Stomach smooth muscle (tissue), 2 donors: Measurements from ENCODE around the gene KRT85.

Experiments used
- H3K27ac ChIP-seq: one replicate; pipeline ENCODE4 v1.7.0; 2013; ENCODE audit warnings: mild to moderate bottlenecking, low read length, inconsistent platforms
- H3K27me3 ChIP-seq, 2 donors: one replicate each; pipeline ENCODE4 v1.7.0; 2013; ENCODE audit warnings: low read length in 2 of 2; ENCODE audit not compliant: insufficient read depth in 2 of 2, control insufficient read depth in 1 of 2
- H3K36me3 ChIP-seq, 2 donors: one replicate each; pipeline ENCODE4 v1.7.0; 2013; ENCODE audit warnings: low read length in 2 of 2; ENCODE audit not compliant: control insufficient read depth in 2 of 2, insufficient read depth in 2 of 2
- H3K4me1 ChIP-seq: one replicate; pipeline ENCODE4 v1.7.0; 2013; ENCODE audit warnings: low read length; ENCODE audit not compliant: control insufficient read depth, insufficient read depth
- H3K4me3 ChIP-seq, 2 donors: one replicate each; pipeline ENCODE4 v1.7.0; 2013; ENCODE audit warnings: low read length in 2 of 2
- H3K9ac ChIP-seq, 2 donors: one replicate each; pipeline ENCODE4 v1.7.0; 2013; ENCODE audit warnings: low read length in 2 of 2, mild to moderate bottlenecking in 1 of 2
- H3K9me3 ChIP-seq, 2 donors: one replicate each; pipeline ENCODE4 v1.7.0; 2013; ENCODE audit warnings: low read length in 2 of 2; ENCODE audit not compliant: control insufficient read depth in 2 of 2
- donor health status: healthy.
- donor health status: Pancreatic carcinoma.

The KRT85 gene

GRCh38 chr12:52356762-52357580 is 10.3 kb downstream of the KRT85 start:
- H3K4me3 ChIP-seq: no peak overlapping the region
- no peak overlapping the region for H3K9ac ChIP-seq

GRCh38 chr12:52356031-52356761 is 11.1 kb downstream of the KRT85 start:
- Histone ChIP-seq H3K4me3 (no peak overlapping the region), H3K9ac (no peak overlapping the region), H3K36me3 (no peaks in the 10 kb centered on the region), H3K4me1 (no peaks in the 10 kb centered on the region), H3K27ac (no peak overlapping the region), H3K27me3 (peaks cover 0 to 4% of the 10 kb centered on the region in 2 donors), H3K9me3 (no peaks in the 10 kb centered on the region)

More at GRCh38 chr12:52356762-52357580, 10.3 kb downstream of the KRT85 start:
- no peaks in the 10 kb centered on the region for H3K4me1 ChIP-seq
- peaks cover 0 to 4% of the 10 kb centered on the region in 2 donors for H3K27me3 ChIP-seq
- H3K36me3 ChIP-seq: no peaks in the 10 kb centered on the region
- no peaks in the 10 kb centered on the region for H3K9me3 ChIP-seq
- no peak overlapping the region for H3K27ac ChIP-seq

GRCh38 chr12:52355176-52355575 is 12.1 kb downstream of the KRT85 start:
- Histone ChIP-seq H3K4me1 (no peaks in the 10 kb centered on the region), H3K9ac (no peak overlapping the region), H3K27ac (no peak overlapping the region), H3K4me3 (no peak overlapping the region), H3K27me3 (peaks cover 0 to 4% of the 10 kb centered on the region in 2 donors), H3K9me3 (no peaks in the 10 kb centered on the region), H3K36me3 (no peaks in the 10 kb centered on the region)

DNA sequence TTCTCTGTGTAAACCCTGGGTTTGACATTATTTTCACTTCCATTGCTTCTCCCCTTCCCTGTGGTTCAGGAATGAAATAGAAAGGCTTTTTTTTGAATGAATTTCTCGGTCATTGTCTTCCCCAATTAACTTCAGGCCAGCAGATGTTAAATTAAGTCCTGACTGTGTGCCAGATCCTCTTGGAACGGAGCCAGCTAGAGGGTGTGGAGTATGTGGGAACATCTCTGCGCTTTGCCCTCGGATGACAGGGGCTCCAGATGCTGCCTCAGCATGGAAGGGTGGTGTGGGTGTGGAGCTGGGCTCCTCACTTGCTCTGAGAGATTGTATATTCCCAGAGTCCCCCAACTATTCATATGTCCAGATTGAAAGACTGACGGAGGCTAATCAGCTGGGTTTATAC is 13.1 kb downstream of the KRT85 start:
- Histone ChIP-seq H3K4me3 (no peak overlapping the region), H3K4me1 (no peaks in the 10 kb centered on the region), H3K9me3 (no peaks in the 10 kb centered on the region), H3K36me3 (no peaks in the 10 kb centered on the region), H3K27ac (no peak overlapping the region), H3K27me3 (peaks cover 0 to 6% of the 10 kb centered on the region in 2 donors), H3K9ac (no peak overlapping the region)

GRCh38 chr12:52353766-52354165 is 13.5 kb downstream of the KRT85 start:
- Histone ChIP-seq H3K9ac (no peak overlapping the region), H3K9me3 (no peaks in the 10 kb centered on the region), H3K27me3 (peaks cover 0 to 5% of the 10 kb centered on the region in 2 donors), H3K36me3 (no peaks in the 10 kb centered on the region), H3K4me3 (no peak overlapping the region), H3K27ac (no peak overlapping the region), H3K4me1 (no peaks in the 10 kb centered on the region)

GRCh38 chr12:52352951-52353350 is 14.3 kb downstream of the KRT85 start:
- Histone ChIP-seq H3K27ac (no peak overlapping the region), H3K9ac (no peak overlapping the region), H3K4me1 (no peaks in the 10 kb centered on the region), H3K36me3 (no peaks in the 10 kb centered on the region), H3K9me3 (no peaks in the 10 kb centered on the region), H3K4me3 (no peak overlapping the region), H3K27me3 (peaks cover 0 to 2% of the 10 kb centered on the region in 2 donors)

DNA sequence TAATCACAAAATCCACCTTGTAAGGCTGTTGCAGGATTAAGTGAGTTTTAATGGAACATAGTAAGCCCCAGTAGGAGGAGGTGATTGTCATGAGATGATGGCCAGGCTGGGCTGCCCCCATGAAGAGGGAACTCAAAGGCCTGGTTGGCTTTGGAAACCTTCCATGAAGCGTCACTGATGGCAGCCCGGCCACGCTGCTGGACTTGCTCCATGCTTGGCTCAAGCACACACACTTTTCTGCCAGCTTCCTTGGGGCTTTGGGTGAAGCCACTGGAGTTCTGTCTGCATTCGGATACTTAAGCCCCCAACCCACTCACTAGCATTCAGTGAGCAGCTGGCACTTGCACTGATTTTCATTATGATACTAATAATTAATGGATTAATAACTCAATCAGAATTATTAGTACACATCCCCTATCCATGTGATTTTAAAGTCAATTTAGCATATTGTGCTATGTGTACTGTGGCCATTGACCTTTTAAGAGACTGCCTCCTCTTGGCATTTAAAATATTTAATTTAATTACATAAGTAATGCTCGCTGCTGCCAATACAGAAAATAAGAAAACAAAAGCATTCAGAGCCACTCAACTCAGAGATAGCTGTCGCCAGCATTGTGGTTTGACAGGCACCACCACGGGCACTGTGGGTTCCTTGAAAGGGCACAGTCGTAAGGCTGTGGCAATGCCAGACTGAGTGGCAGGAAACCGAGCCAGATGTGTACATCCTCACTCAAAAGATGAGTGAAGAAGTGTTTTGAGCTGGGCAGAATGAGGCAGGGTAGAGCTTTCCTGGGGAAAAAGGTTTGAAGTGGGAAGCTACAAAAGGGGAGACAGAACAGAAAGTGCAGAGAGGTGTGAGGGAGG is 15.9 kb downstream of the KRT85 start:
- Histone ChIP-seq H3K36me3 (no peaks in the 10 kb centered on the region), H3K9ac (no peak overlapping the region), H3K4me1 (no peaks in the 10 kb centered on the region), H3K27ac (no peak overlapping the region), H3K9me3 (no peaks in the 10 kb centered on the region), H3K4me3 (no peak overlapping the region), H3K27me3 (peaks cover 0 to 2% of the 10 kb centered on the region in 2 donors)

DNA sequence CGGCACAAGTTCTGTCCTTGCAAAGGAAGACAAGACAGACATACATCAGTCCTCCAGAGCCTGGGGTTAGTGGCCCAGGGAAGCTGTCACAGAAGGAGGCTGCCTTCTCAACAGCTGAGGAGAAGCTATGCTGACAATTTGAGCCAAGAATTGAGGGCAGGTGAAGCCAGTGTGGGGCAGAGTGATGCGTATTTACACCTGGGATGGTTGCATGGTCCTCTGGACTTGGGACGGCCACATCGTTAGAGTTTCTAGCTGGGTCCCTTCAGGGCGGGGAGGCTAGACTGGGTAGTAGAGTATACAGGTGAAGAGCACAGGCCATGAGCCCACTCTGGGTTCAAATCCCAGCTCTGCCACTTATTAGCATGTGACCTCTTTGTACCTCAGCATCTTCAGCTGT is 16.5 kb downstream of the KRT85 start:
- Histone ChIP-seq H3K4me1 (no peaks in the 10 kb centered on the region), H3K4me3 (no peak overlapping the region), H3K36me3 (no peaks in the 10 kb centered on the region), H3K9ac (no peak overlapping the region), H3K27ac (no peak overlapping the region), H3K27me3 (peaks cover 0 to 2% of the 10 kb centered on the region in 2 donors), H3K9me3 (no peaks in the 10 kb centered on the region)

DNA sequence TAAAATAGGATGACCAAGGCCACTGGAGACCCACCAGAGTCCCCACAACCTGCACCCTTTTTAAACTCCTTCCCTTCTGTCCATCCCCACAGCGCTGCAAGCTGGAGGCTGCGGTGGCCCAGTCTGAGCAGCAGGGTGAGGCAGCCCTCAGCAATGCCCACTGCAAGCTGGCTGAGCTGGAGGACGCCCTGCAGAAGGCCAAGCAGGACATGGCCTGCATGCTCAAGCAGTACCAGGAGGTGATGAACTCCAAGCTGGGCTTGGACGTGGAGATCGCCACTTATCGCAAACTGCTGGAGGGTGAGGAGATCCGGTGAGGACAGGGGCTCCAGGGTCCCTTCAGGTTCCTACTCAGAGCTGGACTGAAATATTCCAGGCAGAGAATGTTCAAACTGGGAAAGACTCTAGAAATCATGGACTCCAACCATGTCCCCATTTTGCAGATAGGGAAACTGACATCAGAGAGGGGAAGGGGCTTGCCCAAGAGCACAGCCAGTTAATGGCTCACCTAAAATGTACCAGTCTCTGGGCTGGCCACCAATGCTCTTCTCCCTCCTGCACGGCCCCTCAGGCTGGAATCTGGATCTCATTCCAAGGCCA is 17.2 kb downstream of the KRT85 start:
- Histone ChIP-seq H3K4me1 (no peaks in the 10 kb centered on the region), H3K9me3 (no peaks in the 10 kb centered on the region), H3K36me3 (no peaks in the 10 kb centered on the region)

DNA sequence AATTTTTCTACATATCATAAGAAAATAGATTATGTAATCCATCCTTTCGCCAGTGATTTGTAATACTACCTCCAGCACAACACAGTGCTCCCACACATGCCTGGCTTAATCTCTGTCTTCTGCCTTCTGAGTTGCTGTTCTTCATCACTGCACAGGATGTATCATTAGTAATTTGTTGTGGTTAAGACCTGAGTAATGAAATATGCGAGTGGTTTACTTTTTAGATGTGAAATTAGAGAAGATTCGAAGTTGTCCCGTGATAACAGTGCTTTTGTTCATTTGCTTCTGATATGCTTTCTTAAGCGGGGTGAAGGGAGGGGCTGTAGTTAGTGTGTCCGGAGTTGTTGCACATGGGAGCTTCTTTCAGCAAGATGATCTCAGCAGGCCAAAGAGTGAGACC is 18.1 kb downstream of the KRT85 start:
- Histone ChIP-seq H3K27ac (no peak overlapping the region), H3K36me3 (no peaks in the 10 kb centered on the region), H3K27me3 (peaks cover 0 to 2% of the 10 kb centered on the region in 2 donors), H3K4me3 (no peak overlapping the region), H3K9ac (no peak overlapping the region), H3K9me3 (no peaks in the 10 kb centered on the region), H3K4me1 (no peaks in the 10 kb centered on the region)

More for the DNA sequence above, 17.2 kb downstream of the KRT85 start:
- H3K27me3 ChIP-seq: peaks cover 0 to 2% of the 10 kb centered on the region in 2 donors
- no peak overlapping the region for H3K4me3 ChIP-seq
- H3K9ac ChIP-seq: no peak overlapping the region
- no peak overlapping the region for H3K27ac ChIP-seq
